Mucosa of stomach (tissue), 1 donor: ENCODE data around the gene NALCN.

ENCODE experiments used
- H3K27me3 ChIP-seq: one replicate; pipeline ENCODE4 v1.7.0; 2013; ENCODE audit warnings: mild to moderate bottlenecking, low read length; ENCODE audit not compliant: control insufficient read depth, insufficient read depth
- H3K36me3 ChIP-seq: one replicate; pipeline ENCODE4 v1.7.0; 2013; ENCODE audit warnings: low read length; ENCODE audit not compliant: control insufficient read depth, insufficient read depth
- H3K4me1 ChIP-seq: one replicate; pipeline ENCODE4 v1.7.0; 2013; ENCODE audit warnings: mild to moderate bottlenecking, low read length; ENCODE audit not compliant: control insufficient read depth, insufficient read depth
- H3K4me3 ChIP-seq: one replicate; pipeline ENCODE4 v1.7.0; 2013; ENCODE audit warnings: low read length
- H3K9ac ChIP-seq: one replicate; pipeline ENCODE4 v1.7.0; 2013; ENCODE audit warnings: mild to moderate bottlenecking, low read length, moderate library complexity
- H3K9me3 ChIP-seq: one replicate; pipeline ENCODE4 v1.7.0; 2013; ENCODE audit warnings: mild to moderate bottlenecking, low read length, moderate library complexity; ENCODE audit not compliant: control insufficient read depth
- donor health status: Pancreatic carcinoma.

Gene NALCN

DNA sequence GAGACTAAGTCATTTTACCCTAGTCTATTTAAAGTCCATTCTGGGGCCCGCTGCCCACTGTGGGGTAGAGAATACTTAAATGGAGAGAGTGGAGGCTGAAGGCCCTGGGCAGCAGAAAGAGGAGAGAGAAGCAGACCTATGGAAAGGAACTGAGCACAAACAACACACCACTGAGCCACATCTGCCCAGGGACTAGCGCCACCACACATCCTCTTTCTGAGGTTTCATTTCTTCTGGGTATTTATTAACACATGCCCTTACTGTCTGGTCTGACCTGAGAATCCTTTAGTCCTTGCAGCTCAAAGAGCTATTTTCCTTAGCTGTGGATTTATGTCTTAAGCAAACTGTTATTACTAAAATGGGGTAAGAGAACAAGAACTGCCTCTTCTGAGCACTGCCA is 154.0 kb downstream of the NALCN start:
- no peaks in the 10 kb centered on the region for H3K9me3 ChIP-seq
- no peak overlapping the region for H3K9ac ChIP-seq
- no peaks in the 10 kb centered on the region for H3K27me3 ChIP-seq
- no peak overlapping the region for H3K4me3 ChIP-seq
- no peaks in the 10 kb centered on the region for H3K4me1 ChIP-seq
- H3K36me3 ChIP-seq: no peaks in the 10 kb centered on the region

DNA sequence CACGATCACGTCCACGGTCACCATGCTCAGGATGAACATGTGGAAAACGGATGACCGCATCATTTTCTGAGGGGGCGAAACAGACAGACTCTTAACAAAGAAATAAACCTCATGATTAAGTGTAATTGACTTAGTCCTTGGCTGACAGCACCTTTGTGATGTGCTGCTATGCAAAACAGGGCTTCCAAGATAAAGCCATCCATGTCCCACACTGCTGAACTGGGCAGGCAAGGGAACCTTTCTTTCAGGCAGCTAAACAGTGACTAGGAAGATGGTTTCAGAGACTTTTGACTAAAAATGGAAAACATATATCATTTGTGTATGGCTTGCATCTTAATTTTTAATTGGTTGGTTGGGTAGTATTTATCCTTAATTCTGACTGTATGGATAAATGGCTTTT is 157.8 kb downstream of the NALCN start:
- Histone ChIP-seq H3K4me3 (no peak overlapping the region), H3K4me1 (no peaks in the 10 kb centered on the region), H3K9ac (no peak overlapping the region), H3K36me3 (no peaks in the 10 kb centered on the region), H3K9me3 (no peaks in the 10 kb centered on the region), H3K27me3 (no peaks in the 10 kb centered on the region)

DNA sequence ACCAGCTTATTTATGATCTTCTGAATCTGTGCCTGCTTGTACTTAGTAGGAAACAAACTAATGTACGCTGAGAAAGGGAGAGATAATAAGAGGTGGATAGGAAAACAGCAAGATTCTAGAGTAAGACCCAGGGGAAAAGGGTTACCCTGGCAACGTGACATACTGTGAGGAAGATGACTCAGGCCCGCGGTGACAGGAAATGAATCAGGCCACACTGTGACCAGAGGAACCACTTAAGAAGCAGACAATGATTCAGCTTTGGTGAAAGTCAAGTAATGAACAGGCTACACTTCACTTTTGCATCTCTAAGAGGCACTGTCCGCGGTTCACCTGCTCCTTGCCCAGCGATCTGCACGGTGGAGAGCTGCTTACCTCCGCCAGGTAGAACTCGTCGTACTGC is 158.2 kb downstream of the NALCN start:
- Histone ChIP-seq H3K36me3 (no peaks in the 10 kb centered on the region), H3K4me3 (no peak overlapping the region), H3K4me1 (no peaks in the 10 kb centered on the region), H3K9ac (no peak overlapping the region), H3K9me3 (no peaks in the 10 kb centered on the region), H3K27me3 (no peaks in the 10 kb centered on the region)

DNA sequence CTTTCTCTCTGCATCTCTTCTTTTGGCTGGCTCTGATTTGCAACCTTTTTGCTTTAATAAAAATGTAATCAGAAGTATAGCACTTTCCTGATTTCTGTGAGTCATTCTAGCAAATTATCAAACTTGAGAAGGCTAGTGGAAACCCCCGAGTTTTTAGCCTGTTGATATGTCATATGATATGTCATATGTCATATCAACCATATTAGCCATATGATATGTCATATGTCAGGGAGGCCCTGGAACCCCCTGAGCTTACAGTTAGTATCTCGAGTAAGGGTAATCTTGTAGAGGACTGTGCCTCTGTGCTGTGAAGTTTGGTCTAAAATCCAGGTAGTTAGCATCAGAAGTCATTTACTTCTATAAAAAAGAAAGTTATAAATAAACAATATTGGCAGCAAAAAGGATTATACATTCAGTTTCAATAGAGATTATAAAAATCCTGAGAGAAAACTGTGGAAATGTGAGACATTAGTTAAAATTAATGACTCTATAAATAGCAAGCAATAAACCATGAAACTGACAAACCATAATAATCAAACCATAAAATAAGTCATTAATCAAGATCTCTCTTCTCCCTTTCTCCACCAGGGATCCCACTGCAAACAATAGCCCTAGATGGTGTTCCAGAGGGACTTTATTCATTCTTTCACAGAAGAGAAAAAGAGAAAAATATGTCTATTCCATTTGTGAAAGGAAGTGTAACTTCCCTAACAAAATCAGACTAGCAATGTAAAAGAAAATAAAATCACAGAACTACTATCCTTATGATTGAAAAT is 167.4 kb downstream of the NALCN start:
- Histone ChIP-seq H3K9ac (no peak overlapping the region), H3K36me3 (no peaks in the 10 kb centered on the region), H3K4me1 (no peaks in the 10 kb centered on the region), H3K4me3 (no peak overlapping the region), H3K27me3 (no peaks in the 10 kb centered on the region), H3K9me3 (no peaks in the 10 kb centered on the region)

DNA sequence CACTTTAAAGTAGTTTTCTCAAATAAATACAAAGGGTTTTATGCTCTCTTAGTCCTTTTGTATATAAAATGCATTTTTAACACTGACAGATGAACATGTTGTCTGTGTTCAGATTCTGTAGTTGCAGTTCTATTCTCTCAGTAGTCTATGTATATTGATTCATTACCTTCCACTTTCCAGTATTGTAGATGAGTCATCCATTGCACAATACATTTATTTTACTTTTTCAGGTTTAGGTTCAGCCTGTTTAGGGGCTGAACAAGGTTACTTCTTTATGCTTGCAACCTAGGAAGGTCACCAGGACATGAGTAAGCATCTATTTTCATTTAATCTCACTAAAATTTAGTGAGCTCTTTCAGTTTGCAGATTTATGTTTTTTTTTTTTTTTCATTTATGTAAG is 173.6 kb downstream of the NALCN start:
- H3K36me3 ChIP-seq: no peaks in the 10 kb centered on the region
- no peak overlapping the region for H3K9ac ChIP-seq
- H3K27me3 ChIP-seq: no peaks in the 10 kb centered on the region
- no peak overlapping the region for H3K4me3 ChIP-seq
- no peaks in the 10 kb centered on the region for H3K4me1 ChIP-seq
- H3K9me3 ChIP-seq: no peaks in the 10 kb centered on the region

DNA sequence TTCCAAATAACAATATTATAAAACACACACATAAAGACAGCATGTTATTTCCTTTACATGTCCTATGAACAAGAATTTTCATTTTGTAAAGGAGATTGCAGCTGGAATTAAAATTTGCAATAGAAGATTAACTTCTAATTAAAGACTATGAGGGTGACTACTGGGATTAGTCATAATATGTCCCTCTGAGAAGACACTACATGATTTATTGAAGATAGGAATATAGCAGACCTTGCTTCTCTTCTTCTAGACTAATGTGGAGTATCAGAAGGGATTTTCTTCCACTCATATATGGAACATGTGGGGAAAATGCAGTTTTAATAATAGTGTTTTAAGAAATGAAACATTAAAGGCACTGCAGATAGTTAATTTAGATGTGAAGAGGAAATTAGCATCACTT is 177.8 kb downstream of the NALCN start:
- no peaks in the 10 kb centered on the region for H3K4me1 ChIP-seq
- H3K9me3 ChIP-seq: no peaks in the 10 kb centered on the region
- H3K36me3 ChIP-seq: no peaks in the 10 kb centered on the region
- no peaks in the 10 kb centered on the region for H3K27me3 ChIP-seq
- no peak overlapping the region for H3K9ac ChIP-seq
- H3K4me3 ChIP-seq: no peak overlapping the region

DNA sequence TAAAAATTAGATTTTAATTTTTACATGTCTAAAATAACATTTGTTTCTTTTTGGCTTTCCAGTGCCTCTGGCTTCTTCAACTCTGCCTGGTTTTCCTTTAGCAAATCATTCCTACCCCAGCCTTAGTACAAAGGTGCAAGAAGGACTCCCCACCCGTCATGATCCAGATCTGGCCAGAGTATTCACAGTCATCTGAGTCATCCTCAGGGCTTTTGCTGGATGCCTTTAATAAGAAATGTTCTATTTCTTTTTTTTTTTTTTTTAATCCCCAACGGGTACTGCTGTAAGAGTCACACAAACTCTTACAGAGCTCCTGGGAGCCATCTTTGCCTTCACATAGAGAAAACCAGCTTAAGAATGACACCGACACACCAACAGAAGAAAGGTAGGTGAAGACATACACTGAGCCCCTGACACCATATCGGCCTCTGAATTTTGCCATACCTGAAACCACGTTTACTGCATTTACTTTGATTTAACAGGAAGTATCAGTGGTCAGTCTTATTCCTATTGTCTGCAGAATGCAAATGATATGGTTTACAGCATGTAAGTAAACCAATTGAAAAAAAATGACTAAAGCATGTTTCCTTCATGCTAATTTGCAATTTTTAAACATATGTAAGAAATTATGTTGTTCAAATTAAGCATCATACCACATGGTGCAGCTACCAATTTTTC is 184.4 kb downstream of the NALCN start:
- Histone ChIP-seq H3K9ac (no peak overlapping the region), H3K4me3 (no peak overlapping the region), H3K4me1 (no peaks in the 10 kb centered on the region)

DNA sequence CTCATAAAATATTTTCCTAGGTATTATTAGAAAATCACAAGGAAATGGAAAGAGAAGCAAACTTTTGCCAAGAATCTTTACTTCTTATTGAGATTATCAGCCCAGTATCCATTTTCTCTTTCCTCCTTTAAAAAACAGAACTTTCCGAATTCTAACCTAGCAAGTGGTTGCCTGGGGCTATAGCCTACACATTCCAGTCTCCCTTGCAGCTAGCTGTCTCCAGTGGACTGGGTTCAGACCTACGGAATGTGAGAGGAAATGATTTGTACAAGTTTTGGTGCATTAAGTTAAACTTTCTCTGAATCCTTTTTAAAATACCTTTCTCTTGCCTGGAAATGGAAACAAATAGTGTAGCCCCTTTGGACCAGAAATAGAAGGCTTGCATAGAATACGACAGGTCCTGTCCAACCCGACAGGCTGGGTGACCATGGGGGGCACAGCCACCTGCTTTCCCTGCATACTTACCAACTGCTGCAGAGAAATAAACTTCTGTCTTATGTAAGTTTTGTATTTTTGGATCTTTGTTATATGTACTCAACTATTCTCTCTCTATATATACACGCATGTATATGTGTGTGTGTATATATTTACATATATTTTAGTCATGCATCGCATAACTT is 185.9 kb downstream of the NALCN start:
- Histone ChIP-seq H3K27me3 (no peaks in the 10 kb centered on the region), H3K4me1 (no peaks in the 10 kb centered on the region), H3K36me3 (no peaks in the 10 kb centered on the region), H3K9me3 (no peaks in the 10 kb centered on the region), H3K4me3 (no peak overlapping the region), H3K9ac (no peak overlapping the region)

More for the DNA sequence above, 184.4 kb downstream of the NALCN start:
- H3K9me3 ChIP-seq: no peaks in the 10 kb centered on the region
- no peaks in the 10 kb centered on the region for H3K27me3 ChIP-seq
- no peaks in the 10 kb centered on the region for H3K36me3 ChIP-seq

DNA sequence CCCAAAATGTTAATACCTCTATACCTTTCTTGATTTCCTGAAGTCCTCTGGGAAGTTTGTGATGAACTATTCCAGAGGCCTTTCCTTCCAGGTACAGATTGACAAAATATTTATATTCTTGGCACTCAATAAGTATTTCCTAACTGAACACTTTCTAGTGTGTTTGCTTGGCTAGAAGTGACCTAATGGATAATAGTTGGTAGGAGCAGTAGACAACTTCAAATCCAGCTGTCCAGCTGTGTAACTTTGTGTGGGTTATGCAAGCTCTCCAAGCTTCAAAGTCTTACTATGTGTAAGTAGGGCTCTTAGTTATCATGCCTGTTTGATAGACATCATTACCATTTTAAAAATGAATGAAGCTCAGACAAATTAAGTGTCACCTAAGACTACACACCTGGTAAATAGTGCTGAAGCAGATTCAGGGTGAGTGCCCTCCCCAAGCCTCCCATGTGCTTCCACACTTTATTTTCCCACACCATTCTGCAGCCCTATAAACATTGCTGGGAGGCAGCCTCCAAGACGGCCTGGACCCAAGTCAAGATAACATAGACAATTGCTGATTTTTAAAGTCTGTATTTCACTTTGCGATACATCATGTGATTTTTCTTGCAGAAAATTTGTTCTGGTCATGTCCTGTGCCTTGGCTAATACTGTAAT is 196.6 kb downstream of the NALCN start:
- Histone ChIP-seq H3K36me3 (no peaks in the 10 kb centered on the region), H3K9ac (no peak overlapping the region), H3K9me3 (no peaks in the 10 kb centered on the region), H3K27me3 (no peaks in the 10 kb centered on the region), H3K4me3 (no peak overlapping the region), H3K4me1 (no peaks in the 10 kb centered on the region)

DNA sequence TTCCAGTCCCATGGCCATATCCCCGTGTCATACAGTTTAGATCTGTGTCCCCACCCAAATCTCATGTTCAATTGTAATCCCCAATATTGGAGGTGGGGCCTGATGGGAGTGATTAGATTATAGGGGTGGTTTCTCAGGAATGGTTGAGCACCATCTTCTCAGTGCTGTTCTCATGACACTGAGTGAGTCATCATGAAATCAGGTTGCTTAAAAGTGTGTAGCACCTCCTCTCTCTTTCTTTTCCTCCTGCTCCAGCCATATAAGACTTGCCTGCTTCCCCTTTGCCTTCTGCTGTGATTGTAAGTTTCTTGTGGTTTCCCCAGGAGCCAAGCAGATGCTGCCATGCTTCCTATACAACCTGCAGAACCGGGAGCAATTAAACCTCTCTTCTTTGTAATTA is 197.8 kb downstream of the NALCN start:
- Histone ChIP-seq H3K27me3 (no peaks in the 10 kb centered on the region), H3K9ac (no peak overlapping the region), H3K4me1 (no peaks in the 10 kb centered on the region), H3K9me3 (no peaks in the 10 kb centered on the region), H3K36me3 (no peaks in the 10 kb centered on the region), H3K4me3 (no peak overlapping the region)

DNA sequence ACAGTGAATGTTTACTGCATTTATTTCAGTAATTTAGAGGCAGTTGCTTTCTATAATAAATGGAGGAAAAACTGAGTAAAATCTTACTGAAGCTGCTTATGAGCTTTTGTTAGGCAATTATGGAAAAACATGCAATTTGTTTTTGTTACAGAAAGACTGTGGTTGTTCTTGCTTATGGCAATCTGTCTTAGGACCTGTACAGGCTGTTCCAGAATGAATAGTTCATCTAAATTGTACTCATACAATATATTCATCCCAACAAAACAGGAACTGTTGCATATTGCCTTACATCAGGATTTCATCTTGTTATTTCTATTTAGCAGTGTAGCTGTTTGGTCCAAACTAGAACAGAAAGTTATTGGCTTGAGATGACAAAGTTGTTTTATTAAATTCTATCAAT is 199.2 kb downstream of the NALCN start:
- Histone ChIP-seq H3K27me3 (no peaks in the 10 kb centered on the region), H3K4me1 (no peaks in the 10 kb centered on the region), H3K9me3 (no peaks in the 10 kb centered on the region), H3K9ac (no peak overlapping the region), H3K4me3 (no peak overlapping the region), H3K36me3 (no peaks in the 10 kb centered on the region)

DNA sequence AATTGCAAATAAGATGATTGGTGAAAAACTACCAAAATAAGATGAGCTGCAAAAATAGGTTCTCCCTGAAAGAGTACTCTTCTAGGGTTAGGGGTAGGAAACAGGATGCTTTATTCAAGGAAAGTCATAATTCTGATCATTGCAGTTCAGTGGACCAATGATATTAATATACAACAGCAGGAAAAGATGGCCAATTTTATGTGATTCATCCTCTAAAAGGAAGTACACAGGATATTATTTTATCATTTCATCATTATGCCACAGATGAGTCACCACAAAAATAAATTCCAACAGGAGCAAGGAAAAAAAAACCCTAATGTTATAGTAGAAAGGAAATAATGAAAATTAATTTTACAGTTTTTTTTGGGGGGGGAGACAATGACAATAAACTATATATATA is 205.0 kb downstream of the NALCN start:
- Histone ChIP-seq H3K4me1 (no peaks in the 10 kb centered on the region), H3K36me3 (no peaks in the 10 kb centered on the region), H3K9me3 (no peaks in the 10 kb centered on the region), H3K27me3 (no peaks in the 10 kb centered on the region), H3K9ac (no peak overlapping the region), H3K4me3 (no peak overlapping the region)
